ENCODE data around the gene CEP97. TPM values are rescaled to one million over a fixed set of nuclear protein-coding genes. Genes with fewer than 3 reads are reported as not detected.

CEP97 gene
- polyA plus RNA-seq = 15.5 and 27.9 TPM in 2 replicates

GRCh38 chr3:101724329-101725193, at the start of gene CEP97:
Gene CEP97, plus strand, starts transcription at chr3:101724614. Its CDS starts 63 bp downstream, at chr3:101724677.

GRCh38 chr3:101676765-101677435, 47.5 kb upstream of the CEP97 start, which contains the start of gene ZBTB11:
Gene ZBTB11, minus strand, starts transcription at chr3:101677132. Its CDS starts 218 bp downstream, at chr3:101676914.

GRCh38 chr3:101779047-101779821, 54.8 kb downstream of the CEP97 start, which contains the start of gene NXPE3:
Gene NXPE3, plus strand, starts transcription at chr3:101779211. Its CDS starts 6,386 bp downstream, at chr3:101785597.

Other genes starting within 250 kb of the CEP97 start
- 9.9 and 20.1 TPM in 2 replicates for gene SENP7, start 211.4 kb upstream of the CEP97 start, polyA plus RNA-seq
- 72.9 and 97.8 TPM in 2 replicates for gene TRMT10C, start 162.7 kb upstream of the CEP97 start, polyA plus RNA-seq
- 120 and 136 TPM in 2 replicates for gene PCNP, start 150.4 kb upstream of the CEP97 start, polyA plus RNA-seq
- gene ZBTB11, start 47.5 kb upstream of the CEP97 start, polyA plus RNA-seq = 12.3 and 14.2 TPM in 2 replicates
- gene RPL24, start 37.9 kb upstream of the CEP97 start, polyA plus RNA-seq = 653 and 674 TPM in 2 replicates
- 29.7 and 35.0 TPM in 2 replicates for gene NXPE3, start 54.6 kb downstream of the CEP97 start, polyA plus RNA-seq
- 0.94 and 2.3 TPM in 2 replicates for gene NFKBIZ, start 124.9 kb downstream of the CEP97 start, polyA plus RNA-seq